ENCODE data around the gene PAAF1.

GRCh38 chr11:73980001-73980961 lies 103.5 kb downstream of the PAAF1 start:
- no peak for TF ChIP-seq CTCF (IDR thresholded peaks at IDR 0.05 in 4 of 5, conservative IDR thresholded peaks at IDR 0.05 in 1 of 5)
- no peak for TF ChIP-seq POLR2A (IDR thresholded peaks at IDR 0.05)
